HUES6 (cell line): ENCODE results near the gene MCUB.
"Not testable (repeated sequence)": the region's sequence is repeated elsewhere in the genome, so short reads cannot be mapped to it uniquely, and the experiment has no call there.

Experiments
- H3K27ac ChIP-seq: 2 replicates; pipeline ENCODE4 v1.7.0; 2013; ENCODE audit warnings: low read depth, mild to moderate bottlenecking, low read length, inconsistent platforms
- H3K27me3 ChIP-seq: 2 replicates; pipeline ENCODE4 v1.6.1; 2013; ENCODE audit warnings: low read length; ENCODE audit not compliant: control insufficient read depth, insufficient read depth
- H3K36me3 ChIP-seq: 2 replicates; pipeline ENCODE4 v1.6.1; 2013; ENCODE audit warnings: low read length; ENCODE audit not compliant: control insufficient read depth, insufficient read depth
- H3K4me1 ChIP-seq: 2 replicates; pipeline ENCODE4 v1.6.1; 2013; ENCODE audit warnings: low read length; ENCODE audit not compliant: control insufficient read depth, insufficient read depth
- H3K4me3 ChIP-seq: 2 replicates; pipeline ENCODE4 v1.5.1; 2013; ENCODE audit warnings: low read depth, low read length
- H3K9ac ChIP-seq: one replicate; pipeline ENCODE4 v1.6.1; 2013; ENCODE audit warnings: mild to moderate bottlenecking, low read length
- H3K9me3 ChIP-seq: 2 replicates; pipeline ENCODE4 v1.6.1; 2013; ENCODE audit warnings: low read depth, low read length; ENCODE audit not compliant: control insufficient read depth, insufficient read depth

The MCUB gene

GRCh38 chr4:109559983-109560686, at the start of gene MCUB:
Gene MCUB (plus strand): TSS chr4:109560246. CDS start chr4:109560338, 92 bp downstream.
- H3K36me3 ChIP-seq, result no peaks in the 10 kb centered on the region
- H3K4me1 ChIP-seq, result peaks cover 11% of the 10 kb centered on the region
- H3K9ac ChIP-seq, result peak within 1 kb of the TSS; percentile 89
- peak within 1 kb of the TSS; percentile 64 for H3K4me3 ChIP-seq
- H3K27me3 ChIP-seq, result no peaks in the 10 kb centered on the region
- H3K27ac ChIP-seq, result no peak within 1 kb of the TSS
- peaks cover 6% of the 10 kb centered on the region; the same call in 1 of the 2 replicates for H3K9me3 ChIP-seq

GRCh38 chr4:109510687-109511086, 49.4 kb upstream of the MCUB start:
- no peak overlapping the region for H3K9ac ChIP-seq
- no peak overlapping the region for H3K4me3 ChIP-seq
- no peaks in the 10 kb centered on the region for H3K4me1 ChIP-seq
- no peaks in the 10 kb centered on the region for H3K9me3 ChIP-seq
- H3K36me3 ChIP-seq, result peaks cover 74% of the 10 kb centered on the region
- no peaks in the 10 kb centered on the region for H3K27me3 ChIP-seq
- no peak overlapping the region for H3K27ac ChIP-seq

- H3K9ac ChIP-seq, result no peak overlapping the region
- no peaks in the 10 kb centered on the region for H3K27me3 ChIP-seq
- no peak overlapping the region for H3K27ac ChIP-seq
- peaks cover 72% of the 10 kb centered on the region for H3K36me3 ChIP-seq
- H3K9me3 ChIP-seq, result no peaks in the 10 kb centered on the region
- no peaks in the 10 kb centered on the region for H3K4me1 ChIP-seq
- H3K4me3 ChIP-seq, result no peak overlapping the region
These were observed 48.6 kb upstream of the MCUB start for GRCh38 chr4:109511414-109511813.

- H3K4me1 ChIP-seq, H3K4me3 ChIP-seq, H3K9me3 ChIP-seq, H3K27me3 ChIP-seq, H3K9ac ChIP-seq, H3K27ac ChIP-seq: not testable (repeated sequence)
- H3K36me3 ChIP-seq, result peaks cover 72% of the 10 kb centered on the region
These were observed 46.7 kb upstream of the MCUB start for GRCh38 chr4:109513368-109513767.

GRCh38 chr4:109532182-109532581, 27.9 kb upstream of the MCUB start:
- Histone ChIP-seq H3K27ac (no peak overlapping the region), H3K9ac (no peak overlapping the region), H3K36me3 (peaks cover 83% of the 10 kb centered on the region), H3K9me3 (no peaks in the 10 kb centered on the region), H3K27me3 (no peaks in the 10 kb centered on the region), H3K4me1 (no peaks in the 10 kb centered on the region), H3K4me3 (no peak overlapping the region)

GRCh38 chr4:109545401-109545800, 14.6 kb upstream of the MCUB start:
- H3K27ac ChIP-seq, result no peak overlapping the region
- peaks cover 6% of the 10 kb centered on the region; the same call in 1 of the 2 replicates for H3K36me3 ChIP-seq
- no peaks in the 10 kb centered on the region for H3K27me3 ChIP-seq
- no peak overlapping the region for H3K9ac ChIP-seq
- H3K4me1 ChIP-seq, result no peaks in the 10 kb centered on the region
- no peaks in the 10 kb centered on the region for H3K9me3 ChIP-seq
- H3K4me3 ChIP-seq, result no peak overlapping the region

- no peaks in the 10 kb centered on the region for H3K27me3 ChIP-seq
- H3K9me3 ChIP-seq, result no peaks in the 10 kb centered on the region
- no peak overlapping the region for H3K27ac ChIP-seq
- no peak overlapping the region for H3K9ac ChIP-seq
- peaks cover 3% of the 10 kb centered on the region; the same call in 1 of the 2 replicates for H3K36me3 ChIP-seq
- no peaks in the 10 kb centered on the region for H3K4me1 ChIP-seq
- H3K4me3 ChIP-seq, result no peak overlapping the region
These were observed 12.7 kb upstream of the MCUB start for GRCh38 chr4:109547394-109547793.

GRCh38 chr4:109548655-109549054, 11.4 kb upstream of the MCUB start:
- H3K4me1 ChIP-seq, result no peaks in the 10 kb centered on the region
- H3K4me3 ChIP-seq, result no peak overlapping the region
- H3K27ac ChIP-seq, result no peak overlapping the region
- no peak overlapping the region for H3K9ac ChIP-seq
- no peaks in the 10 kb centered on the region for H3K36me3 ChIP-seq
- no peaks in the 10 kb centered on the region for H3K9me3 ChIP-seq
- H3K27me3 ChIP-seq, result no peaks in the 10 kb centered on the region

GRCh38 chr4:109552237-109552636, 7.8 kb upstream of the MCUB start:
- H3K4me1 ChIP-seq, result no peaks in the 10 kb centered on the region
- no peak overlapping the region for H3K9ac ChIP-seq
- H3K27me3 ChIP-seq, result no peaks in the 10 kb centered on the region
- H3K36me3 ChIP-seq, result no peaks in the 10 kb centered on the region
- no peak overlapping the region for H3K4me3 ChIP-seq
- no peaks in the 10 kb centered on the region for H3K9me3 ChIP-seq
- no peak overlapping the region for H3K27ac ChIP-seq

- no peak overlapping the region for H3K9ac ChIP-seq
- H3K27me3 ChIP-seq, result no peaks in the 10 kb centered on the region
- no peaks in the 10 kb centered on the region for H3K4me1 ChIP-seq
- H3K9me3 ChIP-seq, result peaks cover 6% of the 10 kb centered on the region; the same call in 1 of the 2 replicates
- no peaks in the 10 kb centered on the region for H3K36me3 ChIP-seq
- H3K4me3 ChIP-seq, result no peak overlapping the region
- H3K27ac ChIP-seq, result no peak overlapping the region
These were observed 6.9 kb upstream of the MCUB start for GRCh38 chr4:109553130-109553529.

GRCh38 chr4:109554971-109555370, 5.1 kb upstream of the MCUB start:
- Histone ChIP-seq H3K4me3 (no peak overlapping the region), H3K27ac (no peak overlapping the region), H3K9ac (no peak overlapping the region), H3K9me3 (peaks cover 6% of the 10 kb centered on the region; the same call in 1 of the 2 replicates), H3K36me3 (no peaks in the 10 kb centered on the region), H3K27me3 (no peaks in the 10 kb centered on the region), H3K4me1 (peaks cover 6% of the 10 kb centered on the region; the same call in 1 of the 2 replicates)
